ENCODE data around the gene ZNF277. TPM values are rescaled to one million over a fixed set of nuclear protein-coding genes. Genes with fewer than 3 reads are reported as not detected.
"Not testable (repeated sequence)": the region's sequence is repeated elsewhere in the genome, so short reads cannot be mapped to it uniquely, and the experiment has no call there.

The ZNF277 gene
- total RNA-seq, 2 experiments from 2014 or later = 15.8 to 16.4 TPM

- no peak overlapping the region for H3K27ac Mint-ChIP-seq
- CTCF ChIA-PET = interaction anchor here (0.6 kb wide), 1 partner anchor 1174 kb away, joined by 5 read pairs; no protein-coding TSS in a partner anchor
- H3K27me3 Mint-ChIP-seq = peaks cover 22% of the 10 kb centered on the region
- DNase-seq = no peak
- H3K4me1 Mint-ChIP-seq = peaks cover 1% of the 10 kb centered on the region
- H3K9me3 Mint-ChIP-seq (ENCODE audit: low read depth) = no peaks in the 10 kb centered on the region
- H3K4me3 Mint-ChIP-seq = no peak overlapping the region
- no peaks in the 10 kb centered on the region for H3K36me3 Mint-ChIP-seq
- no peak for ATAC-seq
These were observed 175.0 kb downstream of the ZNF277 start for GRCh38 chr7:112381311-112382091.

GRCh38 chr7:112383671-112384417 lies 177.3 kb downstream of the ZNF277 start:
- H3K9me3 Mint-ChIP-seq (ENCODE audit: low read depth) = no peaks in the 10 kb centered on the region
- H3K4me1 Mint-ChIP-seq = peaks cover 1% of the 10 kb centered on the region
- H3K36me3 Mint-ChIP-seq = no peaks in the 10 kb centered on the region
- ATAC-seq = no peak
- peaks cover 32% of the 10 kb centered on the region for H3K27me3 Mint-ChIP-seq
- DNase-seq = no peak
- CTCF ChIA-PET = no interaction called here
- H3K27ac Mint-ChIP-seq = no peak overlapping the region
- no peak overlapping the region for H3K4me3 Mint-ChIP-seq

- no peak for DNase-seq
- H3K4me3 Mint-ChIP-seq = no peak overlapping the region
- H3K27me3 Mint-ChIP-seq = peaks cover 27% of the 10 kb centered on the region
- peaks cover 1% of the 10 kb centered on the region for H3K4me1 Mint-ChIP-seq
- no peak overlapping the region for H3K27ac Mint-ChIP-seq
- no peaks in the 10 kb centered on the region for H3K9me3 Mint-ChIP-seq (ENCODE audit: low read depth)
- no peak for ATAC-seq
- H3K36me3 Mint-ChIP-seq = no peaks in the 10 kb centered on the region
- CTCF ChIA-PET = no interaction called here
These were observed 179.0 kb downstream of the ZNF277 start for GRCh38 chr7:112385516-112385915.

- Mint-ChIP-seq H3K36me3 (no peaks in the 10 kb centered on the region), H3K27ac (no peak overlapping the region), H3K9me3 (ENCODE audit: low read depth) (no peaks in the 10 kb centered on the region), H3K4me1 (peaks cover 4% of the 10 kb centered on the region), H3K4me3 (no peak overlapping the region), H3K27me3 (peaks cover 30% of the 10 kb centered on the region)
- CTCF ChIA-PET = no interaction called here
- no peak for ATAC-seq
- no peak for DNase-seq
These were observed 180.1 kb downstream of the ZNF277 start for GRCh38 chr7:112386619-112387018.

- H3K27me3 Mint-ChIP-seq = peaks cover 23% of the 10 kb centered on the region
- no peak overlapping the region for H3K4me3 Mint-ChIP-seq
- DNase-seq (no peak), ATAC-seq (no peak)
- CTCF ChIA-PET = no interaction called here
- no peaks in the 10 kb centered on the region for H3K36me3 Mint-ChIP-seq
- no peak overlapping the region for H3K27ac Mint-ChIP-seq
- H3K4me1 Mint-ChIP-seq = peaks cover 10% of the 10 kb centered on the region
- no peaks in the 10 kb centered on the region for H3K9me3 Mint-ChIP-seq (ENCODE audit: low read depth)
These were observed 183.7 kb downstream of the ZNF277 start for GRCh38 chr7:112390167-112390566.

GRCh38 chr7:112391079-112391821 lies 184.8 kb downstream of the ZNF277 start:
- H3K4me3 Mint-ChIP-seq = peak overlapping the region; percentile 58
- H3K36me3 Mint-ChIP-seq; ATAC-seq; CTCF ChIA-PET; H3K27ac Mint-ChIP-seq; H3K9me3 Mint-ChIP-seq (ENCODE audit: low read depth): not testable (repeated sequence)
- DNase-seq = peak; percentile 46
- H3K27me3 Mint-ChIP-seq = peaks cover 31% of the 10 kb centered on the region
- H3K4me1 Mint-ChIP-seq = peaks cover 10% of the 10 kb centered on the region

GRCh38 chr7:112391841-112392286 lies 185.4 kb downstream of the ZNF277 start:
- H3K36me3 Mint-ChIP-seq; CTCF ChIA-PET; H3K9me3 Mint-ChIP-seq (ENCODE audit: low read depth): not testable (repeated sequence)
- peak; percentile 67 for ATAC-seq
- DNase-seq = peak; percentile 71
- Mint-ChIP-seq H3K27ac (peak overlapping the region; percentile 63), H3K4me3 (peak overlapping the region; percentile 68), H3K27me3 (peaks cover 31% of the 10 kb centered on the region), H3K4me1 (peaks cover 10% of the 10 kb centered on the region)

Other genes starting within 250 kb of the ZNF277 start
- gene DOCK4, start 296 bp upstream of the ZNF277 start, total RNA-seq = under 1 TPM; 0.64 to 0.87 TPM
- 10 to 100 TPM; 45.3 to 46.4 TPM for gene IFRD1, start 243.8 kb downstream of the ZNF277 start, total RNA-seq